ENCODE data around the gene ATF4.

ATF4 gene

DNA sequence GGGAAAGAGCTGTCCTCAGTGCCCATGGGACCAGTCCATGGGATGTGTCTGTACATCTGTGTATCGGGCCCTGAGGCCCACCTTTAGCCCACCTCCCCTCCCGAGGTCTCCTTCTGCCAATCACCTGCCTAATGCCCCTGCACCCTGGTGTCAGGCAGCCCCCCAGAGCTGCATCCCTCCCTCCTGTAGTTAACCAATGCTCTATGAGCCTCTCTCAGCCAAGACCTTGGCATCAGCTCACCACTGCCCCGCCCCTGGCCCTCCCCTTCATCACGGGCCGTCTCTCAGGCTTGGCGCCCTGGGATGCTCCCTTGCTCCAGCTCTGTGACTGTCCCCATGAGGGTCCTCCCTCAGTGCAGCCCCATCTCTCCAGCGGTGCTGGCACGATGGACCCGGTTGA is 45.0 kb upstream of the ATF4 start:
- in situ Hi-C loops (cut with MboI; ENCODE audit: low sequenced_read_pairs, unreplicated experiment) = no loop called here
- TF ChIP-seq, protein P1, sequence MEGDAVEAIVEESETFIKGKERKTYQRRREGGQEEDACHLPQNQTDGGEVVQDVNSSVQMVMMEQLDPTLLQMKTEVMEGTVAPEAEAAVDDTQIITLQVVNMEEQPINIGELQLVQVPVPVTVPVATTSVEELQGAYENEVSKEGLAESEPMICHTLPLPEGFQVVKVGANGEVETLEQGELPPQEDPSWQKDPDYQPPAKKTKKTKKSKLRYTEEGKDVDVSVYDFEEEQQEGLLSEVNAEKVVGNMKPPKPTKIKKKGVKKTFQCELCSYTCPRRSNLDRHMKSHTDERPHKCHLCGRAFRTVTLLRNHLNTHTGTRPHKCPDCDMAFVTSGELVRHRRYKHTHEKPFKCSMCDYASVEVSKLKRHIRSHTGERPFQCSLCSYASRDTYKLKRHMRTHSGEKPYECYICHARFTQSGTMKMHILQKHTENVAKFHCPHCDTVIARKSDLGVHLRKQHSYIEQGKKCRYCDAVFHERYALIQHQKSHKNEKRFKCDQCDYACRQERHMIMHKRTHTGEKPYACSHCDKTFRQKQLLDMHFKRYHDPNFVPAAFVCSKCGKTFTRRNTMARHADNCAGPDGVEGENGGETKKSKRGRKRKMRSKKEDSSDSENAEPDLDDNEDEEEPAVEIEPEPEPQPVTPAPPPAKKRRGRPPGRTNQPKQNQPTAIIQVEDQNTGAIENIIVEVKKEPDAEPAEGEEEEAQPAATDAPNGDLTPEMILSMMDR (IDR thresholded peaks at IDR 0.05; ENCODE audit: borderline replicate concordance, control extremely low read depth, extremely low read depth, insufficient read depth, missing control alignments) = no peak
- no peak for DNase-seq (ENCODE audit: low spot score)

DNA sequence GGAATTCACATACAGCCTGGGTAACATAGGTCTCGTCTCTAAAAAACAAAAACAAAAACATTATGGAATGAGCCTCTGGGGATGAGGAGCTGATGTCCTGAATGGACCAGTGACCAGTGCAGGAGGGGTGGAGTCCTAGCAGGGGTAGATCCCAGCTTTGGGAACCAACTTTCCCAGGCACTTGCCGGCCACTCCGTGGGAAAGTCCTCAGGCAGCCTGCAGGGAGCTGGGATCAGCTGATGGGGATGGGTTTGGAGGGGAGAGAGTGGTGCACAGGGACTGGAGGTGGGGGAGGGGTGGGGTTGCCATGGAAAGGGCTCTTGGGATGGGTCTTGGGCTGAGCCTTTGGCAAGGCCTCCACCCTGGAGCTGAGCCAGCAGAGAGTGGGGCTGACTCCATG is 44.5 kb upstream of the ATF4 start:
- in situ Hi-C loops (cut with MboI; ENCODE audit: low sequenced_read_pairs, unreplicated experiment) = no loop called here
- DNase-seq (ENCODE audit: low spot score) = no peak
- TF ChIP-seq, protein P1 (IDR thresholded peaks at IDR 0.05; ENCODE audit: borderline replicate concordance, control extremely low read depth, extremely low read depth, insufficient read depth, missing control alignments) = no peak

DNA sequence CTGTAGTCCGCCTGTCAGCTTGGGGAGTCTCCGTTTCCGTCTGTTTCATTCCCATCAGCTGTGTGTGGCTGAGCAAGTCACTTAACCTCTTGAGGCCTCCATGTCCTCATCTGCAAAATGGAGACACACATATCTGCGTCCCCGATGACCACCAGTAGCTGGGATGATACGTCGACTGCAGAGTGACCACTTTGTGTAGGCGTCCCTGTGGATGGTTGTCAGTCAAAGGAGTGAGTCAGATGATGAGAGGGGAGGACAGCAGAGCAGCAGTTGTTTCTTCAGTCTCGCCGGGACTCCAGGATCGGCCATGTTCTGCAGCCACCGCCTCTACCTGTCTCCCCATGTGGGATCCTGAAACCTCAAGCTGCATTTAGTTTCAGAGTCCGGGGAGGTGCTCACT is 43.7 kb upstream of the ATF4 start:
- in situ Hi-C loops (cut with MboI; ENCODE audit: low sequenced_read_pairs, unreplicated experiment) = no loop called here
- TF ChIP-seq, protein P1 (IDR thresholded peaks at IDR 0.05; ENCODE audit: borderline replicate concordance, control extremely low read depth, extremely low read depth, insufficient read depth, missing control alignments) = no peak
- DNase-seq (ENCODE audit: low spot score) = no peak

DNA sequence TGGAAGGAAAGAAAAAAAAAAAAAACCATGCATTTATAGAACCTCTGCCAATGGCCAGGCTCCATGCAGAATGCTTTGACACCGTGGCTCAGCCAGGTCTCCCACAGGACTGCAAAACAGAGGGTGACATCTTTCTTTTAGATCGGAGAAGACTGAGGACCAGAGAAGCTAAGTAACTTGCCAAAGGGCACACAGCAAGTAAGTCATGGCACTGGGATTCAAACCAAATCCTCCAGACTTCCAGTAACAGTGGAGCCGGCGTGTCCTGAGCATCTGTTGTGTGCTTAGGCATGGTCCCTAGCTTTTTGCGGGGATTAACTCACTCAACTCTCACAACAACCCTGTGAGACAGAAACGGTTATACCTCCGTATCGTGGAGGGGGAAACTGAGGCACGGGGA is 42.8 kb upstream of the ATF4 start:
- TF ChIP-seq, protein P1 (IDR thresholded peaks at IDR 0.05; ENCODE audit: borderline replicate concordance, control extremely low read depth, extremely low read depth, insufficient read depth, missing control alignments) = no peak
- in situ Hi-C loops (cut with MboI; ENCODE audit: low sequenced_read_pairs, unreplicated experiment) = no loop called here
- no peak for DNase-seq (ENCODE audit: low spot score)

DNA sequence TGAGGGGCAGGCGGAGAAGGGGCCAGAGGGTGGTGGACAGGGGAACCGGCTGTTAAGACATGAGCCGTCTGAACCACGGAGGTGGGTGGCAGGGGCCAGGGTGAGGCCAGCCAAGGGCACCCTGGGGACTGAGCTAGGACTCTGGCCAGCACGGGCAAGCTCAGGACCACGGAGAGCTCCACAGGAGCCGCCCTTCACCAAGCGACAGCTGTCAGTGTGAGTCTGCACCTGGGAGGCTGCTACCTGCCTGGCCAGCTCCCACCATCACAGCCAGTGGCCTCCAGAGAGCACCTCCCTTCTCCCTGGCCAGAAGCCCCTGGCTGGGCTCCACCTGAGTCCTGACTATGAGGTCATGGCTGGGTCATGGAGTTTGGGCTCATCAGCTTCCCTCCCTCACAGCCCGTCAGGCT is 41.9 kb upstream of the ATF4 start:
- in situ Hi-C loops (cut with MboI; ENCODE audit: low sequenced_read_pairs, unreplicated experiment) = no loop called here
- TF ChIP-seq, protein P1 (IDR thresholded peaks at IDR 0.05; ENCODE audit: borderline replicate concordance, control extremely low read depth, extremely low read depth, insufficient read depth, missing control alignments) = no peak
- no peak for DNase-seq (ENCODE audit: low spot score)

DNA sequence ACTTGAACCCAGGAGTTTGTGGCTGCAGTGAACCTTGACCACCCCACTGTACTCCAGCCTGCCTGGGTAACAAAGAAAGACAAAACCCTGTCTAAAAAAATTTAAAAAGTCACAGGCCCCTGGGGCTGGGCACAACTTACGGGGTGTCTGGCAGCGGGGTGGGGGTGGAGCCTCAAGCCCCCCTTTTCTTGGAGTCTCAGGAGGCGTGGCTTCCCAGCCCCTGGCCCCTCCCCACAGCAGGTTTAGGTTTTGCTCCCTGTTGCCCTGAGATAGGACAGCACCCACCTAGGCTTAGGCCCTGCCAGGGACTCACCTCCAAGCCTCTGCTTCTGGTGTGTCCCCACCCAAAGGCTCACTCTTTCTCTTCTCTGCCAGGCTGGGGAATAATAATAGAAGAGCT is 41.1 kb upstream of the ATF4 start:
- in situ Hi-C loops (cut with MboI; ENCODE audit: low sequenced_read_pairs, unreplicated experiment) = no loop called here
- TF ChIP-seq, protein P1 (IDR thresholded peaks at IDR 0.05; ENCODE audit: borderline replicate concordance, control extremely low read depth, extremely low read depth, insufficient read depth, missing control alignments) = no peak
- DNase-seq (ENCODE audit: low spot score) = no peak

DNA sequence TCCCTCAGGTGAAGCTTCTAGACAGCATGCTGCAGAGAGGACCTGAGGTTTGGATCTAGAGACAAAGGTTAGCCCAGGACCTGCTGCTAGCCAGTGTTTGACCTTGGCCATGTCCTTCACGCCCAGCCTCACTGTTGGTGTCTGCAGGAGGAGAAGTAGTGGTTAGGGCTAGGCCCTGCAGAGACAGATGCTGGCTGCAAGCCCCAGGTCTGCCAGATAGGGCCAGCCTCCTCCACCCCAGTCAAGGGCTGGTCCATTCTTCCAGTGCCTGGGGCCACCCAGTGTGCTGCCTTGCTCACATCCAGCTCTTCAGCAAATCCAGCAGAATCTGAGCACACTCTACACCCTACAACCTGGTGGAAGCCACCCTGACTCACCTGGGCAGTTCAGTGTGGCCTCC is 39.8 kb upstream of the ATF4 start:
- in situ Hi-C loops (cut with MboI; ENCODE audit: low sequenced_read_pairs, unreplicated experiment) = no loop called here
- TF ChIP-seq, protein P1 (IDR thresholded peaks at IDR 0.05; ENCODE audit: borderline replicate concordance, control extremely low read depth, extremely low read depth, insufficient read depth, missing control alignments) = no peak
- DNase-seq (ENCODE audit: low spot score) = no peak

All from GM13976 (cell line).